HPDE6-E6E7 (cell line): ENCODE data around the gene APMAP.

ENCODE experiments used
- DNase-seq: peaks from one replicate; pipeline ENCODE4 v3.0.0; 2011; ENCODE audit warnings: missing footprints; ENCODE audit errors: extremely low spot score

Gene APMAP

GRCh38 chr20:24987873-24988835, 4.4 kb downstream of the APMAP start:
- no peak for DNase-seq

GRCh38 chr20:24987244-24987643, 5.3 kb downstream of the APMAP start:
- no peak for DNase-seq

- DNase-seq: no peak
Measured at GRCh38 chr20:24986436-24987015, 6.0 kb downstream of the APMAP start.

GRCh38 chr20:24985802-24986201, 6.7 kb downstream of the APMAP start:
- DNase-seq: no peak

DNA sequence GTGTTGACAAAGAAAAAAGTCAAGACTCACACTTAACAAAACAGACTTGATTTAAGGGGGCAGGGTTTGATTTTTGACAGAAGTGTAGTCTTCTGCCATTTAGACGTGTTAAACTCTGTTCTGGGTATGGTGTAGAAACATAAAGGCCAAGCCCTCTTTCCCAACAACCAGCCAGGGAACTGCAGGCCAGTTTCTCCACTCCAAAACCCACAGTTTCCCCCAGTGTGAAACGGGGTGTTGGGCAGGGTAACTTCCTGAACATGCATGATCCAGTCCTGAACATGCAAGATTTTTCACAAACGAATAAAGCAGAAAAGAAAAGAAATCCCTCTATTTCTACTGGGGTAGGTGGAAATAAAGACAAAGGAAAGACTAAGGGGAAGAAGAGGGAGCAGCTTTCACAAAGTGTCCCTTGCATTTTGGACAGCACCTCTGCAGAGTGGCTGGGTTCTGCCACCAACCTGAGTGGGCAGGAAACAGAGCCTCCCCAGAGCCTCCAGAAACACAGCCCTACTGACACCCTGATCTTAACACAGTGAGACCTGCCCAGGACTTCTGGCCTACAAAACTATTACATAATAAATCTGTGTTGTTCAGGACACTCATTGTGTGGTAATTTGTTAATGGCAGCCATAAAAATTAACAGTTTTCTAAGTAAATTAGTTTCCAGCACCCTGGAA, 7.5 kb downstream of the APMAP start:
- DNase-seq: no peak

- no peak for DNase-seq
Measured at GRCh38 chr20:24983896-24984295, 8.7 kb downstream of the APMAP start.

DNA sequence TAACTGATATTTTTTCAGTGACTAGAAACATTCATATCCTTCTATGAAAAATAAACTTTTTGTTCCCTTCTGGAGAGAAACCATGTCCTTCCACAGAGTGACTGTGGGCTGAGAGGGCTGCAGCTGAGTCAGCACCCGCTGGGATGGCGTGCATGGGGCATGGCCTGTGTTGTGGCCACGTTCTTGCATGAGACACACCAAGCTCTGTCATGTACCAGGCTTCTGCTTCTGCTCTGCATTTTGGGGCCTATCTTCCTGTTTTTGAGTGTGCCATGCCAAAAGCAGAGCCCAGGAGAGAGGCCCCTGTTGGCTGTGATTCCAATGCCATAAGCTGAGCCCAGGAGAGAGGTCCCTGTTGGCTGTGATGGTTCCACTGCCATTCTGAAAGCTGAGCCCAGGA, 10.8 kb downstream of the APMAP start:
- no peak for DNase-seq

DNA sequence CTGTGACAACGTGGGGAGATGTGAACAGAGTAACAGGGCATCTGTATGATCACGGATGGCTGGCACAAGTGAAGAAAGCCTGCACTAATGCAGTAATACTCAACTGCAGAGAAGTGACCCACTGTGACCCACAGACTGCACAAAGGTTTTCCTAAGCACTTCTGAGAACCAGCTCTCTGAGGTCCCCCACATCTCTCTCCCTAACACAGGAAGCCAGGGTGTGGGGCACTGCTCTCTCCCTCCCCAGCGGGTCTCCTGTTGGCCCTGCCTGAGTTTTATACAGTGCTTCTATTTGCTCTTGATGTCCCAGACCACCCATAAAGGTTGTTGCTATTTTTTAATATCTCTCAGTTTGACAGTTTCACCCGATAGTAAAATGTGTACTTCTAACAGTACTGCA, 11.3 kb downstream of the APMAP start:
- DNase-seq: no peak

- no peak for DNase-seq
Measured at GRCh38 chr20:24980291-24981053, 12.1 kb downstream of the APMAP start.

- no peak for DNase-seq
Measured at GRCh38 chr20:24979036-24979960, 13.3 kb downstream of the APMAP start.

DNA sequence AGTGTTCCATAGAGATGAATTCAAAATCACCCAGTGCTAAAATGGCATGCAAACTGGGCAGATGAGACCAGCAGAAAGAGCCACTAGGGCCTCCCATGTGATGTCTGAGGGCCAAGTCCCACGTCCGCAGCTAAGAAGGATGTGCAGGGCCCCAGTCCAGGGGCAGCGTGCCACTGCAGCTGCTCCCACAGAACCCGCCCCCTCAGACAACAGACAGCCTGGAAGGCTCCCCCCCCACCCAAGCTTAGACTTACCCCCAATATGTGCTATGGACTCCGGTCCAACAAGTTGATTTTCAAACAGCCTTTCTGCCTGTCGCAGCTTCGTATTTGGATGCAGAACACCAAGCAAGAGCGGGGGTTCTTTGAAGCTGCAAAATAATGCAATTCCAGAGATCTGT, 14.0 kb downstream of the APMAP start:
- no peak for DNase-seq

- no peak for DNase-seq
Measured at GRCh38 chr20:24977797-24978196, 14.8 kb downstream of the APMAP start.

GRCh38 chr20:24977336-24977735, 15.2 kb downstream of the APMAP start:
- DNase-seq: no peak

GRCh38 chr20:24972341-24972740, 20.2 kb downstream of the APMAP start:
- no peak for DNase-seq

DNA sequence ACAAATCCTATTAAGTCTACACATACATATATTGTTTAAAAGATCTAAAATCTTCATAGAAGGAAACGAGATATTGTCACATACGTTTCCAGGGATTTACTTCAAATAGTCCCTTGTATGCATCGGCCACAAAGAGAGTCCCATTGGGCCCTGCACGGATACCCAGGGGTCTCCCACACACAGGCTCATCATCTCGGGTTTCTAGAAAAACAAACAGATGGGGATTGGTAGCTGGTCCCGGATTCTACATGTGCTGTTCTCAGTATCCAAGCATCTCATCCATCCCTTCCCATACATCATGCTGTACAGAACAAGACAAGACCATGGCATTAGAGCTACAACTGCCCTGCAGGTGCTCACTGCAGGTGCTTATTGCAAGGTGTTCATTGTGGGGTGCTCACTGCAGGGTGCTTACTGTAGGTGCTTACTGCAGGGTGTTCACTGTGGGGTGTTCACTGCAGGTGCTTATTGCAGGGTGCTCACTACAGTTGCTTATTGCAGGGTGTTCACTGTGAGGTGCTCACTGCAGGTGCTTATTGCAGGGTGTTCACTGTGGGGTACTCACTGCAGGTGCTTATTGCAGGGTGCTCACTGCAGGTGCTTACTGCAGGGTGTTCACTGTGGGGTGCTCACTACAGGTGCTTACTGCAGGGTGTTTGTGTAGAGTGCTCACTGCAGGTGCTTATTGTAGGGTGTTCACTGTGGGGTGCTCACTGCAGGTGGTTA, 21.0 kb downstream of the APMAP start:
- no peak for DNase-seq

GRCh38 chr20:24970754-24971153, 21.8 kb downstream of the APMAP start:
- DNase-seq: no peak

- no peak for DNase-seq
Measured at GRCh38 chr20:24970030-24970553, 22.5 kb downstream of the APMAP start.

DNA sequence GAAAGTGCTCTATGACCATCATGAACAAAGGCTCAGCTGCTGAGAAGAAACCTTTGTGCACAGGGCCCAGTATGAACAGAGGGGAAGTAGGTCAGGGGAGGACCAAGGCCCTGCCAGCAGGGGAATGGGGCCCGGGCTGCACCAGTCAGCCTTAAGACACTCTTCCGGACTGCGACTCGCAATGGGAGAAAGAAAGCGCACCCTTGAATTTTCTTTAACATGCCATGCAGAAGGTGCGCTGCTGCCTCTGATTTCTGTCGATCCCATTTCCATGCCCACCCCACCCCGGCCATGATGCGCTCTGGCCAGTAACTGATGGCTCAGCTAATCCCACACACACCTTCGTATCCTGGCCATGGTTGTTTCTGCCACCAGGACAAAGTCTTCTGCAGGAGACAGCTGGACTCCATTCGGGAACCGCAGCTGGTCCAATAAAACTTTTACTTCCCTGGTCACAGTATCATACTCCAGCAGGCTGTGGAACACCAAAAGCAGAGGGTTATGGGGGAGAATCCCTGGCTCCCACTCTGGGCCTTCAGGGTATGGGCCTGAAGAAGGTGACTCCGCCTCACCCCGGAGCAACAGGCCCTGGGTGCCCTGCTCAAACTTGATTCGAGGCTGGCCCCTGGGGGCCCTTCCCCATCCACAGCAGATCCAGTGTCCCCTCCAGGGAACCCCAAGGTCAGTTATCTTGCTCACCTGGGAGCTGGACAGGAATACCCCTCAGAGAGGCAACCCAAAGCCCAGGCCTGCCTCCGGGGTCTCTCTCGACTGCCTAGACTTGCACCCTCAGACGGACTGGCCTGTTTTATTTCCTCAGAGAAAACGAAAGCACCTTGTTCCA, 23.1 kb downstream of the APMAP start:
- no peak for DNase-seq

- no peak for DNase-seq
Measured at GRCh38 chr20:24968278-24968800, 24.2 kb downstream of the APMAP start.
